Nephron (organoid): Measurements from ENCODE around the gene RIOX2.

Experiments
- H3K27ac Mint-ChIP-seq, 3 experiments: 2 replicates each; pipeline ENCODE4 v1.8.0; 2020; ENCODE audit warnings: mixed read lengths in 3 of 3, mild to moderate bottlenecking in 2 of 3, moderate library complexity in 1 of 3
- H3K27me3 Mint-ChIP-seq: 2 replicates; pipeline ENCODE4 v1.8.0; 2021; ENCODE audit warnings: low read depth, mild to moderate bottlenecking, moderate library complexity, mixed read lengths
- H3K36me3 Mint-ChIP-seq: 2 replicates; pipeline ENCODE4 v1.8.0; 2020; ENCODE audit warnings: low read depth, mixed read lengths
- H3K4me1 Mint-ChIP-seq: 2 replicates; pipeline ENCODE4 v1.8.0; 2020; ENCODE audit warnings: mixed read lengths
- H3K4me3 Mint-ChIP-seq, 3 experiments: 2 replicates each; pipeline ENCODE4 v1.8.0; 2020; ENCODE audit warnings: mild to moderate bottlenecking in 3 of 3, mixed read lengths in 3 of 3, moderate library complexity in 2 of 3
- H3K9me3 Mint-ChIP-seq: 2 replicates; pipeline ENCODE4 v1.8.0; 2020; ENCODE audit warnings: mixed read lengths
- TF ChIP-seq, protein P1 (sequence below), 3 experiments: fragments of 200-600 bp; sonication (generic); IDR thresholded peaks; one replicate each; pipeline ENCODE4 v1.5.0; 2021; ENCODE audit warnings: antibody characterized with exemption in 3 of 3; ENCODE audit not compliant: unreplicated experiment in 3 of 3

The RIOX2 gene

DNA sequence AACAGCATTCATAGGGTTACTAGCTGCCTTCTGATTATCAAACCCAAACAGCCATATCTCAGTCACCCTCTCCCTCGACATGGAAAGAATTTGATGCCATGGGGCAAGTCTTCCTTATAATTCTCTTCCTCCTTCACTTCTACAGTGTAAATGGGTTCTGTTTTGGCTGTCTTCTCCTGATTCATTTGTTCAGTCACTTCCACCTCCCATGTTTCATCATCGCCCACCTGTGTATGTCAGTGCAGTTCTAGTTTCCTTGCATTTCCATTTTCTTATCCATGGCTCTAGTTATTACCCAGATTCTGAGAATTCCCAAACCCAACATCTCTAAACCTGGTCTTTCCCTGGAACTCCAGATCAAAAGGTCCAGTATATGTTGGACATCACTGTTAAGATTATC, 41.0 kb downstream of the RIOX2 start:
- TF ChIP-seq, protein P1, sequence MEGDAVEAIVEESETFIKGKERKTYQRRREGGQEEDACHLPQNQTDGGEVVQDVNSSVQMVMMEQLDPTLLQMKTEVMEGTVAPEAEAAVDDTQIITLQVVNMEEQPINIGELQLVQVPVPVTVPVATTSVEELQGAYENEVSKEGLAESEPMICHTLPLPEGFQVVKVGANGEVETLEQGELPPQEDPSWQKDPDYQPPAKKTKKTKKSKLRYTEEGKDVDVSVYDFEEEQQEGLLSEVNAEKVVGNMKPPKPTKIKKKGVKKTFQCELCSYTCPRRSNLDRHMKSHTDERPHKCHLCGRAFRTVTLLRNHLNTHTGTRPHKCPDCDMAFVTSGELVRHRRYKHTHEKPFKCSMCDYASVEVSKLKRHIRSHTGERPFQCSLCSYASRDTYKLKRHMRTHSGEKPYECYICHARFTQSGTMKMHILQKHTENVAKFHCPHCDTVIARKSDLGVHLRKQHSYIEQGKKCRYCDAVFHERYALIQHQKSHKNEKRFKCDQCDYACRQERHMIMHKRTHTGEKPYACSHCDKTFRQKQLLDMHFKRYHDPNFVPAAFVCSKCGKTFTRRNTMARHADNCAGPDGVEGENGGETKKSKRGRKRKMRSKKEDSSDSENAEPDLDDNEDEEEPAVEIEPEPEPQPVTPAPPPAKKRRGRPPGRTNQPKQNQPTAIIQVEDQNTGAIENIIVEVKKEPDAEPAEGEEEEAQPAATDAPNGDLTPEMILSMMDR (IDR thresholded peaks at IDR 0.05; ENCODE audit: unreplicated experiment in 3 of 3) = no peak

DNA sequence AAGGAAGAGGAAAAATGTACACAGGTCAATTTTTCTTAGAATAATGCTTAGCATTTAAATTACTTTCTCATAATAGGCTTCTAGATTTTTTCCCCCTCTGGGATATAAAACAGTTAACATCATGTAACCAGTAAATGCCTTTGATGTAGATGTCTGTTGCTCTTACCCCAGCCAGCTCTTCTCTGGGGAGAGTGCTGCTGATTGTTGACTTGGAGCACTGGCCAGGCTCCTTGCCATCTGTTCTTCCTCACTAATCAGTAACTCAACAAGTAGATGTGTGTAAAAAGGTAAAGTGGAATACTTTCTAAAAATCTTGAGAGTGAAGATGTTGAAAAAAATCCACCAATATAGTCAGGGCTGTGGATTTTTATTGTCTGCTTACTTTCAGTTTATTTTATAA, 42.2 kb downstream of the RIOX2 start:
- peaks cover 9% of the 10 kb centered on the region for H3K9me3 Mint-ChIP-seq
- no peaks in the 10 kb centered on the region for H3K27me3 Mint-ChIP-seq
- H3K4me3 Mint-ChIP-seq = no peak overlapping the region
- H3K36me3 Mint-ChIP-seq = peaks cover 54% of the 10 kb centered on the region
- TF ChIP-seq, protein P1 (IDR thresholded peaks at IDR 0.05; ENCODE audit: unreplicated experiment in 3 of 3) = no peak
- no peak overlapping the region for H3K27ac Mint-ChIP-seq
- peaks cover 8% of the 10 kb centered on the region for H3K4me1 Mint-ChIP-seq

More for the DNA sequence above, 41.0 kb downstream of the RIOX2 start:
- Mint-ChIP-seq H3K9me3 (peaks cover 8% of the 10 kb centered on the region), H3K27ac (no peak overlapping the region), H3K27me3 (no peaks in the 10 kb centered on the region), H3K36me3 (peaks cover 51% of the 10 kb centered on the region), H3K4me3 (no peak overlapping the region), H3K4me1 (peaks cover 8% of the 10 kb centered on the region)

DNA sequence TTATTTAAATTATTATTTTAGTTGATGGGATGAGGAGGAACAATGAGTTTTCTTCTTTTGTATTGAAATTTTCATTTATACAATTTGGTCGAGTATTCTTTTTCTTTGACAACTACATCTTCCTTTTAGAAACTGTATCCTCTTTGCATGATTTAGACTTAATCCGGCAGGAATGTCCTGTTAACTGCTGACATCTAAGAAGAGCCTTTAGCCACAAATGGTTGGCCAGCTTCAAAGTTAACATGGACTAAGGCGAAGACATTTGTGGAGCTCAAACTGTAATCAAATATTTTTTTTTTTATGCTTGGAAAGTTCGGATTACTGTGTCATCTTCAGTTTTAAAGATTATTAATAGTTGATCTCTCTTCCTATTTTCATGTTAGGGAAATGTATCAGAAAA, 43.2 kb downstream of the RIOX2 start:
- no peaks in the 10 kb centered on the region for H3K27me3 Mint-ChIP-seq
- TF ChIP-seq, protein P1 (IDR thresholded peaks at IDR 0.05; ENCODE audit: unreplicated experiment in 3 of 3) = no peak
- peaks cover 8% of the 10 kb centered on the region for H3K4me1 Mint-ChIP-seq
- H3K36me3 Mint-ChIP-seq = peaks cover 62% of the 10 kb centered on the region
- H3K9me3 Mint-ChIP-seq = peaks cover 9% of the 10 kb centered on the region
- H3K27ac Mint-ChIP-seq = no peak overlapping the region
- H3K4me3 Mint-ChIP-seq = no peak overlapping the region

DNA sequence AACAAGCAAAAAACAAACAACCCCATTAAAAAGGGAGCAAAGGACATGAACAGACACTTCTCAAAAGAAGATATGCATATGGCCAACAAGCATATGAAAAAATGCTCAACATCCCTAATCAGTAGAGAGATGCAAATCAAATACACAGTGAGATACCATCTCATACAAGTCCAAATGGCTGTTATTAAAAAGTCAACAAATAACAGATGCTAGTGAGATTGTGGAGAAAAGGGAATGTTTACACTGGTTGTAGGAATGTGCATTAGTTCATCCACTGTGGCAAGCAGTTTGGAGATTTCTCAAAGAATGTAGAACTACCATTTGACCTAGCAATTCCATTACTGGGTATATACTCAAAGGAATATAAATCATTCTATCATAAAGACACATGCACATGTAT, 44.5 kb downstream of the RIOX2 start:
- peaks cover 9% of the 10 kb centered on the region for H3K9me3 Mint-ChIP-seq
- peaks cover 64% of the 10 kb centered on the region for H3K36me3 Mint-ChIP-seq
- H3K4me3 Mint-ChIP-seq = no peak overlapping the region
- H3K4me1 Mint-ChIP-seq = peaks cover 6% of the 10 kb centered on the region
- H3K27ac Mint-ChIP-seq = no peak overlapping the region
- no peaks in the 10 kb centered on the region for H3K27me3 Mint-ChIP-seq
- TF ChIP-seq, protein P1 (IDR thresholded peaks at IDR 0.05; ENCODE audit: unreplicated experiment in 3 of 3) = no peak

DNA sequence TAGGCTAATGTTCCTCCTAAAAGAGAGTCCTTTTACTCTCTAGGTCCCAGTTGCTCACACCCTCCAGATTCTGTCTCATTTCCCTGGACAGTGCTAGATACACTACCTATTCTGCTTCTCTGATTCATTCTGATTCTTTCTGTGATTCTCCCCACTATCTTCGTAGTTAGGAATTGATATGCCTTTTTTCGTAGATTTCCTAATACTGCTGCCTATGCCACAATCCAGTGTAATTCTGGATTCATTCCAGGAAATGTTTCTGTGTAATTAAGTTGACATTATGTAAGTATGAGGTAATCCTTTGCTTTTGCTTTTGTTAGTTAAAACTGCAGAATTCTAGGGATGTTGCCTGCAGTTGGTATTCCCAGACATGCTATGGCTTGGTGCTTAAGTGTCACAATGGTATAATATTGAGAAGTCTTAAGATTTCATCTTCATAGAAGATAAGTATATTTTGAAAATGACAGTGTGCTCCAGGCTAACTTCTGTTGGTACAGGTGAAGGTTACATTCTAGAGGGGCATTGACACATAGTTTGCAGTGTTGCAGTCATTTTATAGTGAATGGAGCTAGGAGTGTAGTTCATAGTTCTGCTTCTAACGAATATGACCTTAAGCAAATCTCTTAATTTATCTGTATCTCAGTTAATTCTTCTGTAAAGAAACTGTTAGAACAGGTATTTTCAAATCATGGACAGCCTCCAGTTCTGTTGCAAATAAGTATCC, 54.3 kb downstream of the RIOX2 start:
- TF ChIP-seq, protein P1 (IDR thresholded peaks at IDR 0.05; ENCODE audit: unreplicated experiment in 3 of 3) = no peak
- H3K4me1 Mint-ChIP-seq = peaks cover 8% of the 10 kb centered on the region

DNA sequence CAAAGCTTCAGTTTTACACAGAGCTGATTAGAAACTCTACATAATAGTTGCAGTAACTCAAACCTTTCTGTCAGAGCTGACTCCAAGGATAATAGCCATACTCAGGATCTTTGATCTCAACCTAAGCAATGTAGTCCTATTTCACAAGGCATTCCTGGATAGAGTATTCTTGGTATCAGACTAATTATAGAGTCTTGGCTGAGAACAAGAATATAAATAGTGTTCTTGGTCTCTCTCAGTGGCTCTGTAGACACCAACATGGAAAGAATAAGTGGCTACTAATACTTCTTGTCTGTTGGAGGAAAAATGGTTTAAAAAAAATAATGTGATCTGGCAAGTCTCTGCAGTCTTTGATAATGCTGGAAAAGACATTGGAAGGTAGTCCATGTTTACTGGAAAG, 55.7 kb downstream of the RIOX2 start:
- no peaks in the 10 kb centered on the region for H3K27me3 Mint-ChIP-seq

More for the DNA sequence above, 54.3 kb downstream of the RIOX2 start:
- Mint-ChIP-seq H3K9me3 (peaks cover 3% of the 10 kb centered on the region), H3K27me3 (no peaks in the 10 kb centered on the region), H3K4me3 (no peak overlapping the region), H3K36me3 (peaks cover 67% of the 10 kb centered on the region), H3K27ac (no peak overlapping the region)

More for the DNA sequence above, 55.7 kb downstream of the RIOX2 start:
- Mint-ChIP-seq H3K4me3 (no peak overlapping the region), H3K4me1 (peaks cover 8% of the 10 kb centered on the region), H3K9me3 (no peaks in the 10 kb centered on the region), H3K36me3 (peaks cover 59% of the 10 kb centered on the region), H3K27ac (no peak overlapping the region)
- TF ChIP-seq, protein P1 (IDR thresholded peaks at IDR 0.05; ENCODE audit: unreplicated experiment in 3 of 3) = no peak
